Measurements from ENCODE around the gene REC8. TPM values are rescaled to one million over a fixed set of nuclear protein-coding genes. Genes with fewer than 3 reads are reported as not detected.

REC8 gene
- total and polyA plus RNA-seq, 2 of the 13 experiments (the other 11 are each of a cell fraction or from before 2014, with no cell fraction given), result 3.4 to 14.7 TPM

GRCh38 chr14:24188251-24189058 is 16.6 kb downstream of the REC8 start, which contains the start of gene IPO4 (continued):
- peak; percentile 96 for TF ChIP-seq ZHX2 (IDR thresholded peaks at IDR 0.05; ENCODE audit: low read depth)
- TF ChIP-seq ZHX2 (CRISPR knock-in tag; IDR thresholded peaks at IDR 0.05; ENCODE audit: borderline replicate concordance), result 0 out of 2 replicates have a peak, but pooled peaks have one; percentile 71
- TF ChIP-seq ZBTB43 (CRISPR knock-in tag; conservative IDR thresholded peaks at IDR 0.05), result peak; percentile 83; the same call in 1 of the 2 replicates
- peak; percentile 99 for TF ChIP-seq ZNF776 (CRISPR knock-in tag; IDR thresholded peaks at IDR 0.05)
- peak; percentile 97 for TF ChIP-seq HOMEZ (CRISPR knock-in tag; IDR thresholded peaks at IDR 0.05; ENCODE audit: low read depth)
- TF ChIP-seq ZNF597 (CRISPR knock-in tag; IDR thresholded peaks at IDR 0.05), result no peak
- TF ChIP-seq POLR2AphosphoS2 (IDR thresholded peaks at IDR 0.05; ENCODE audit: low read depth, low read length), result peak; percentile 78
- TF ChIP-seq NCOA2 (CRISPR knock-in tag; IDR thresholded peaks at IDR 0.05), result peak; percentile 80; the same call in 1 of the 2 replicates
- peak; percentile 96; the same call in 1 of the 2 replicates for TF ChIP-seq ZSCAN21 (CRISPR knock-in tag; IDR thresholded peaks at IDR 0.05; ENCODE audit: borderline replicate concordance)
- no peak; the same call in 1 of the 2 replicates for TF ChIP-seq ZNF644 (CRISPR knock-in tag; IDR thresholded peaks at IDR 0.05; ENCODE audit: low read depth)
- TF ChIP-seq, protein P1, sequence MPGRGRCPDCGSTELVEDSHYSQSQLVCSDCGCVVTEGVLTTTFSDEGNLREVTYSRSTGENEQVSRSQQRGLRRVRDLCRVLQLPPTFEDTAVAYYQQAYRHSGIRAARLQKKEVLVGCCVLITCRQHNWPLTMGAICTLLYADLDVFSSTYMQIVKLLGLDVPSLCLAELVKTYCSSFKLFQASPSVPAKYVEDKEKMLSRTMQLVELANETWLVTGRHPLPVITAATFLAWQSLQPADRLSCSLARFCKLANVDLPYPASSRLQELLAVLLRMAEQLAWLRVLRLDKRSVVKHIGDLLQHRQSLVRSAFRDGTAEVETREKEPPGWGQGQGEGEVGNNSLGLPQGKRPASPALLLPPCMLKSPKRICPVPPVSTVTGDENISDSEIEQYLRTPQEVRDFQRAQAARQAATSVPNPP (CRISPR knock-in tag; IDR thresholded peaks at IDR 0.05), result peak; percentile 98
- TF ChIP-seq, protein P2, sequence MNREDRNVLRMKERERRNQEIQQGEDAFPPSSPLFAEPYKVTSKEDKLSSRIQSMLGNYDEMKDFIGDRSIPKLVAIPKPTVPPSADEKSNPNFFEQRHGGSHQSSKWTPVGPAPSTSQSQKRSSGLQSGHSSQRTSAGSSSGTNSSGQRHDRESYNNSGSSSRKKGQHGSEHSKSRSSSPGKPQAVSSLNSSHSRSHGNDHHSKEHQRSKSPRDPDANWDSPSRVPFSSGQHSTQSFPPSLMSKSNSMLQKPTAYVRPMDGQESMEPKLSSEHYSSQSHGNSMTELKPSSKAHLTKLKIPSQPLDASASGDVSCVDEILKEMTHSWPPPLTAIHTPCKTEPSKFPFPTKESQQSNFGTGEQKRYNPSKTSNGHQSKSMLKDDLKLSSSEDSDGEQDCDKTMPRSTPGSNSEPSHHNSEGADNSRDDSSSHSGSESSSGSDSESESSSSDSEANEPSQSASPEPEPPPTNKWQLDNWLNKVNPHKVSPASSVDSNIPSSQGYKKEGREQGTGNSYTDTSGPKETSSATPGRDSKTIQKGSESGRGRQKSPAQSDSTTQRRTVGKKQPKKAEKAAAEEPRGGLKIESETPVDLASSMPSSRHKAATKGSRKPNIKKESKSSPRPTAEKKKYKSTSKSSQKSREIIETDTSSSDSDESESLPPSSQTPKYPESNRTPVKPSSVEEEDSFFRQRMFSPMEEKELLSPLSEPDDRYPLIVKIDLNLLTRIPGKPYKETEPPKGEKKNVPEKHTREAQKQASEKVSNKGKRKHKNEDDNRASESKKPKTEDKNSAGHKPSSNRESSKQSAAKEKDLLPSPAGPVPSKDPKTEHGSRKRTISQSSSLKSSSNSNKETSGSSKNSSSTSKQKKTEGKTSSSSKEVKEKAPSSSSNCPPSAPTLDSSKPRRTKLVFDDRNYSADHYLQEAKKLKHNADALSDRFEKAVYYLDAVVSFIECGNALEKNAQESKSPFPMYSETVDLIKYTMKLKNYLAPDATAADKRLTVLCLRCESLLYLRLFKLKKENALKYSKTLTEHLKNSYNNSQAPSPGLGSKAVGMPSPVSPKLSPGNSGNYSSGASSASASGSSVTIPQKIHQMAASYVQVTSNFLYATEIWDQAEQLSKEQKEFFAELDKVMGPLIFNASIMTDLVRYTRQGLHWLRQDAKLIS (CRISPR knock-in tag; IDR thresholded peaks at IDR 0.05), result peak; percentile 95

Measured in HepG2 (cell line).